ENCODE measurements around the gene RUFY3. TPM values are rescaled to one million over a fixed set of nuclear protein-coding genes. Genes with fewer than 3 reads are reported as not detected.

The RUFY3 gene
- total and polyA plus RNA-seq, 9 of the 15 experiments (the other 6 are each of a cell fraction or from before 2014, with no cell fraction given) = 4.2 to 31.1 (median 21.5) TPM

- no peak for TF ChIP-seq TAF9B (IDR thresholded peaks at IDR 0.05; ENCODE audit: partially characterized antibody)
- TF ChIP-seq HDAC2 (IDR thresholded peaks at IDR 0.05) = no peak
- no peak; the same call in 1 of the 2 replicates for TF ChIP-seq ELF1 (tag; IDR thresholded peaks at IDR 0.05)
- TF ChIP-seq GABPA (tag; conservative IDR thresholded peaks at IDR 0.05; ENCODE audit: low read depth) = no peak
- TF ChIP-seq HDAC8 (tag; IDR thresholded peaks at IDR 0.05) = no peak
- TF ChIP-seq ZNF584 (CRISPR knock-in tag; IDR thresholded peaks at IDR 0.05; ENCODE audit: low read depth) = no peak; the same call in 1 of the 2 replicates
- no peak for TF ChIP-seq CREBBP (IDR thresholded peaks at IDR 0.05; ENCODE audit: low read depth, low read length)
- TF ChIP-seq ZNF707 (CRISPR knock-in tag; conservative IDR thresholded peaks at IDR 0.05) = no peak
- no peak for TF ChIP-seq SIRT6 (IDR thresholded peaks at IDR 0.05; ENCODE audit: low read depth, low read length)
- peak in 1 of 2 experiments; percentile 47; a peak in 1 of 4 replicates for TF ChIP-seq SRF (CRISPR knock-in tag; IDR thresholded peaks at IDR 0.05)
- TF ChIP-seq PTBP1 (IDR thresholded peaks at IDR 0.05; ENCODE audit: low read depth, low read length) = no peak
- no peak for TF ChIP-seq HMG20B (CRISPR knock-in tag; IDR thresholded peaks at IDR 0.05)
- no peak for TF ChIP-seq ZBED1 (IDR thresholded peaks at IDR 0.05)
- no peak for TF ChIP-seq MEF2A (IDR thresholded peaks at IDR 0.05; ENCODE audit: control insufficient read depth, low read depth, low read length)
- TF ChIP-seq GTF2B (IDR thresholded peaks at IDR 0.05; ENCODE audit: extremely low read depth, insufficient read length) = no peak
- TF ChIP-seq SOX6 (IDR thresholded peaks at IDR 0.05) = peak; percentile 13; the same call in 1 of the 2 replicates
- no peak for TF ChIP-seq NR2C1 (IDR thresholded peaks at IDR 0.05)
- TF ChIP-seq NR2C1 (tag; IDR thresholded peaks at IDR 0.05) = peak; percentile 37; the same call in 1 of the 2 replicates
- TF ChIP-seq KLF13 (tag; IDR thresholded peaks at IDR 0.05; ENCODE audit: borderline replicate concordance, low read depth) = no peak; the same call in none of the 2 replicates
- TF ChIP-seq ESRRB (CRISPR knock-in tag; IDR thresholded peaks at IDR 0.05; ENCODE audit: borderline replicate concordance) = no peak
- TF ChIP-seq THAP12 (CRISPR knock-in tag; IDR thresholded peaks at IDR 0.05) = no peak
- no peak for TF ChIP-seq ATF2 (CRISPR knock-in tag; IDR thresholded peaks at IDR 0.05)
These were observed 16.4 kb upstream of the RUFY3 start (continued) for GRCh38 chr4:70705183-70706043.

All from K562 (cell line).